Coronary artery (tissue), 2 donors: ENCODE measurements around the gene ZNF547.

Experiments used
- DNase-seq: peaks from one replicate; pipeline ENCODE4 v3.0.0-alpha.2; 2017; ENCODE audit warnings: low spot score
- H3K27ac ChIP-seq, 2 donors: fragments of 200-600 bp; sonication (generic); one replicate each; pipeline ENCODE4 v1.5.1; 2016 to 2019
- H3K4me3 ChIP-seq: fragments of 200-600 bp; sonication (generic); 2 replicates; pipeline ENCODE4 v1.5.1; 2016; ENCODE audit warnings: mild to moderate bottlenecking, moderate library complexity
- TF ChIP-seq, protein P1 (sequence below): fragments of 200-600 bp; sonication (generic); IDR thresholded peaks from one replicate; pipeline ENCODE4 v1.5.1; 2019; ENCODE audit warnings: antibody characterized with exemption

Gene ZNF547

DNA sequence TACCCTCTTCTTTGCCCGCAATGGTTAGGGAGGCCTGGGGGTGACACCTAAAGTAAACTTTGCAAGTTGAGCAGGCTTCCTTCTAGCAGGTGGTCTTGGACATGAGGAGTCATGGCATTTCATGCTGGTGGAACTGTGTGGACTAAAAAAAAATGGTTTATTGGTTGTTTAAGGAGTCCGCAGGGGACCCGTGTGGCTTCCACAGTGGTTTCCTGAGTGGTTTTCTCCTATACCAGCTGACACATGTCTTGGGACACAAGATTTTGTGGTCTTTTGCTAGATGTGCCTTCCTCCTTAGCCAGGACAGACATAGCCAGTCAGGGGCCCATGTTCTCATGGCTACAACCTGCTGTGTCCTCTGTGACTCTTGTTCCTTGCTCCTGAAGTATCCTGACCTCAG, 41.6 kb upstream of the ZNF547 start:
- DNase-seq, result no peak
- Histone ChIP-seq H3K27ac (no peak overlapping the region), H3K4me3 (peak overlapping the region; percentile 80)
- TF ChIP-seq, protein P1, sequence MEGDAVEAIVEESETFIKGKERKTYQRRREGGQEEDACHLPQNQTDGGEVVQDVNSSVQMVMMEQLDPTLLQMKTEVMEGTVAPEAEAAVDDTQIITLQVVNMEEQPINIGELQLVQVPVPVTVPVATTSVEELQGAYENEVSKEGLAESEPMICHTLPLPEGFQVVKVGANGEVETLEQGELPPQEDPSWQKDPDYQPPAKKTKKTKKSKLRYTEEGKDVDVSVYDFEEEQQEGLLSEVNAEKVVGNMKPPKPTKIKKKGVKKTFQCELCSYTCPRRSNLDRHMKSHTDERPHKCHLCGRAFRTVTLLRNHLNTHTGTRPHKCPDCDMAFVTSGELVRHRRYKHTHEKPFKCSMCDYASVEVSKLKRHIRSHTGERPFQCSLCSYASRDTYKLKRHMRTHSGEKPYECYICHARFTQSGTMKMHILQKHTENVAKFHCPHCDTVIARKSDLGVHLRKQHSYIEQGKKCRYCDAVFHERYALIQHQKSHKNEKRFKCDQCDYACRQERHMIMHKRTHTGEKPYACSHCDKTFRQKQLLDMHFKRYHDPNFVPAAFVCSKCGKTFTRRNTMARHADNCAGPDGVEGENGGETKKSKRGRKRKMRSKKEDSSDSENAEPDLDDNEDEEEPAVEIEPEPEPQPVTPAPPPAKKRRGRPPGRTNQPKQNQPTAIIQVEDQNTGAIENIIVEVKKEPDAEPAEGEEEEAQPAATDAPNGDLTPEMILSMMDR, result no peak

DNA sequence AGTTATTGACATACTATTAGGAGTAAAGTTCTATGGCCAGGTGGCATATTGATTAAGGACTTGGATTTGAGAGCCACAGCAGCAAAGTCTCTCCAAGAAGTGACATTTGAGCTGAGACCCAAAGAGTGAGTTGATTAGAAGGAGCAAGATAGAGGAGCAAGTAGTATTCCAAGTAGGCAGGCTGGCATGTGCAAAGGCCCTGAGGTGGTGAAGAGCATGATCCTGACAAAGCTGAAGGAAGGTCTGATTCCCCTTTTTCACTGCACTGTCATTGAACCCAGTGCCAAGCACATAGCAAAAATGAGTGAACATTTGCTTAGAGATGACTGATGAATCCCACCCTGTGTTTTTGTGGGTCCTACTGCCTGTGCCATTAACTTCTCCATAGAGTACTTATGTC, 38.4 kb upstream of the ZNF547 start:
- H3K4me3 ChIP-seq, result no peak overlapping the region
- H3K27ac ChIP-seq, result no peak overlapping the region
- TF ChIP-seq, protein P1, result no peak
- no peak for DNase-seq

DNA sequence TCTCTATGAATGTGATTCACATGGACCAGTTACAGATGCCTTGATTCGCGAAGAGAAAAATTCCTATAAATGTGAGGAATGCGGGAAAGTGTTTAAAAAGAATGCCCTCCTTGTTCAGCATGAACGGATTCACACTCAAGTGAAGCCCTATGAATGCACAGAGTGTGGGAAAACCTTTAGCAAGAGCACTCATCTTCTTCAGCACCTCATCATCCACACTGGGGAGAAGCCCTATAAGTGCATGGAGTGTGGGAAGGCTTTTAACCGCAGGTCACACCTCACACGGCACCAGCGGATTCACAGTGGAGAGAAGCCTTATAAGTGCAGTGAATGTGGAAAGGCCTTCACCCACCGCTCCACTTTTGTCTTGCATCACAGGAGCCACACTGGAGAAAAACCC, 35.4 kb upstream of the ZNF547 start:
- TF ChIP-seq, protein P1, result no peak

DNA sequence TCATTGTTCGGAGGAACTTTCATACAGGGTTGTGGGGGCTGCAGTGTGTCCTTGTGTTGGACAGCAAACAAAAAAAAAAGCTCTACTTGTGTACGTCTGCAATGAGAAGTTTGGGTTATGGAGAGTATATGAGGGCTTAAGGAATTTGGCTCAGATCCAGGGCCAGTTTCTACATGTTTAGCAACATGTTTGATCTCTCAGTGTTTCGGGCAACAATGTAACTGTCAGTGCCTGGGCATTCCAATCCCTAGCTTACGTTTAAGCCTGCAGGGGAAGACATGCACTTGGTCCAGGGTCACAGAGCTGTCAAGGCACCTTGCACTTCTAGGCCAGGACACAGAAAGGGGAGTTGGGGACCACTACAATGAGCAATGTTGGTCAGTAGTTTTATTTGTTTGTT, 29.2 kb upstream of the ZNF547 start:
- TF ChIP-seq, protein P1, result no peak
- no peak overlapping the region for H3K27ac ChIP-seq
- DNase-seq, result no peak

More for the DNA sequence above, 35.4 kb upstream of the ZNF547 start:
- Histone ChIP-seq H3K27ac (no peak overlapping the region), H3K4me3 (no peak overlapping the region)
- no peak for DNase-seq

DNA sequence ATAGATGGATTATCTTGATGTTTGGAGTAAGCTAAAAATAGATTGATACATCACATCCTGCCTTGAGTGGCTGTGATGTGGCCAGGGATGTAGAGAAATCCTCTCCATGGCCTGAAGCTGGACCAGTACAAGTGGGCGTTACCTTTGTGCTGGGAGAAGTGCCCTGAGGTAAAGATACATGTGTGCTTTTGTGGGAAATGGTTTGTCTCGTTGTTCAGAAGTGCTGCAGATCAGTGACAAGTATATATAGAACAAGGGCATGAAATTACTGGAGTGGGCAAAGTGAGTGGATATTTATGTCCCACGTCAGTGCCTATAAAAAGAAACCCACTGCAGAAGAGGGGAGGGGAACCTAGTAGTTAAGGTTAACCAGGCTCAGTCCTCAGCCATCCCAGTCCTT, 24.5 kb upstream of the ZNF547 start:
- Histone ChIP-seq H3K27ac (peak overlapping the region; percentile 37 to 79), H3K4me3 (peak overlapping the region; percentile 36)
- DNase-seq, result no peak
- TF ChIP-seq, protein P1, result no peak

More for the DNA sequence above, 29.2 kb upstream of the ZNF547 start:
- no peak overlapping the region for H3K4me3 ChIP-seq

DNA sequence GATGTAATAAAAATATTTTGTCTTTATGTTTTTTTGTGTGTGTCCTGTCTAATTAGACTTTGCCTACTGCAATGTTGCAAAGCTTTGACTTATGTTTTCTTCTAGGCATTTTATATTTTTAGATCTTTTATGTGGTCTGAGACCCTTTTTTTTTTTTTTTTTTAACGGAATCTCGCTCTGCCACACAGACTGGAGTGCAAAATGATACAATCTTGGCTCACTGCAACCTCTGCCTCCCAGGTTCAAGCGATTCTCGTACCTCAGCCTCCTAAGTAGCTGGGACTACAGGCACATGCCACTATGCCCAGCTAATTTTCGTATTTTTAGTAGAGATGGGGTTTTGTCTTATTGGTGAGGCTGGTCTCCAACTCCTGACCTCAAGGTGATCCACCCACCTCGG, 20.8 kb upstream of the ZNF547 start:
- TF ChIP-seq, protein P1, result no peak
- H3K4me3 ChIP-seq, result no peak overlapping the region
- no peak for DNase-seq
- no peak overlapping the region for H3K27ac ChIP-seq

DNA sequence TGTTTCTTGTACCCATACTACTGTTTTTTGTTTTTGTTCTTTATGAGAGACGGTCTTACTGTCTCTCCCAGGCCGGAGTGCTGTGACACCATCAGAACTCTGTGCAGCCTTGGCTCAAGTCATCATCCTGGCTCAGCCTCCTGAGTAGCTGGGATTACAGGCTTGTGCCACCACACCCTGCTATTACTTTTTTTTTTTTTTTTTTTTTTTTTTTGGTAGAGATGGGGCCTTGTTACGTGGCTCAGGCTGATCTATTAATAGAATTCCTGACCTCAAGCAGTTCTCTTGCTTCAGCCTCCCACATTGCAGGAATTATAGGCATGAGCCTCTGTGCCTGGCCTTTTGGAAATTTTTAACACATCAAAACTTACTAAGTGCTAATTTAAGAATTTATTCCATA, 15.2 kb upstream of the ZNF547 start:
- Histone ChIP-seq H3K27ac (no peak overlapping the region), H3K4me3 (no peak overlapping the region)
- TF ChIP-seq, protein P1, result no peak
- DNase-seq, result no peak
